HG03558 (cell line): ENCODE results near the gene ABLIM2.

Source experiments
- ATAC-seq: cut with Tn5 transposase; IDR thresholded peaks from one replicate; pipeline ENCODE4 v1.9.1; 2021; ENCODE audit warnings: moderate number of reproducible peaks; ENCODE audit not compliant: unreplicated experiment; ENCODE audit errors: extremely low read depth

Gene ABLIM2

DNA sequence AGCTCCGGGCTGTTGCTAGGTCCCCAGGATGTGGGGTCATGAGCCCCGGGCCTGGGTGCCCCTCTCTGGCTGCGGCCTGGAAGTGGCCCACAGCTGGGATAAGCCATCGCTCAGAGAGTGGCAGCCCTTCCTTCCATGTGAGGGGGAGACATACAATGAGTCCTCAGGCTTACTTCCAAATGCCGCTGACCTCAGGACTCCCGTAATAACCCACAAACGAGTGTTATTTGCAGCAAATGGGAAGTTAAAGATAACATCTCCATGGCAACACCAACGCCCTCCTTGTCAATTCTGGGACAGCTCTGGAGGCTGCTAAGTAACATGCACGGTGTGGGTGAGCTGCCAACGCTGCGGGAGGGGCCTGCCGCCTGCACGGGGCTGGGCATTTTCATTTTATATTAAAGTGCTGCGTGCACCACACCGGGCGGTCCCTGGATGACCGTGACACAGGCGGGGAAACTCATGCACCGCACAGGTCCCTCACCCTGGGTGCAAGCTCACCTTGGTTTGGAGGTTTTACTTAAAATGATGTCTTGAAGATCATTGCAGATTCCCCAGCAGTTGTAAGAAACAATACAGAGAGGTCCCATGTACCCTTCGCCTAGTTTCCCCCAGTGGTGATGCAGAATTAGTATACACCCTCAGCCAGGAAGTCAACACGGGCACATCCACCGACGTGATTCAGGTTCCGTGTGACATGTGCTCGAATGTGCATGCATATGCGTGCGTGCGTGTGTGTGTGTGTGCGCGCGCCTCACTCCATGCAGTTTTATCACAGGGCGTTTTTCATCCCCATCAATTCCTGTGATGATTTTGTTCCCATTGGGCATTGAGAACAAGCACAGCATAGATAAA lies 79.4 kb downstream of the ABLIM2 start:
- ATAC-seq, result no peak

GRCh38 chr4:8078610-8079015 lies 80.0 kb downstream of the ABLIM2 start:
- ATAC-seq, result no peak

DNA sequence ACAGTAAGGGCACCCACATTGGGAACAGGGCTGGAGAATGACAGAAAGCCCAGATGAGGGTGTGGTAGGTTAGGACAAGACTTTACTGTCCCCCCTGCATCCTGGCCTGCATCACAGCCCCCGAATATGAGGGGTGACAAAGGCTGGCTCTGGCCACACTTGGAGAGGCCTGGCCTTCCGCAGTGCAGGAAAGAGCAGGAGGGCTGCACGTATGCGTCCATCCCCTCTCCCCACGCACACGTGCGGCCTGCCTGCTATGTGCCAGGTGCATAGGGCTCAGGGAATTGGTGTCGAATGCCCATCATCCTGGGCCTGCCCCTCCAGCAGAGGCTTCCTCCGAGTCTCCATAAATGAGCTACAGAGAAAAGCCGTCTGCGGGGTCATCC lies 80.5 kb downstream of the ABLIM2 start:
- no peak for ATAC-seq

GRCh38 chr4:8077181-8078108 lies 81.2 kb downstream of the ABLIM2 start:
- ATAC-seq, result no peak

GRCh38 chr4:8076023-8076422 lies 82.6 kb downstream of the ABLIM2 start:
- ATAC-seq, result no peak

DNA sequence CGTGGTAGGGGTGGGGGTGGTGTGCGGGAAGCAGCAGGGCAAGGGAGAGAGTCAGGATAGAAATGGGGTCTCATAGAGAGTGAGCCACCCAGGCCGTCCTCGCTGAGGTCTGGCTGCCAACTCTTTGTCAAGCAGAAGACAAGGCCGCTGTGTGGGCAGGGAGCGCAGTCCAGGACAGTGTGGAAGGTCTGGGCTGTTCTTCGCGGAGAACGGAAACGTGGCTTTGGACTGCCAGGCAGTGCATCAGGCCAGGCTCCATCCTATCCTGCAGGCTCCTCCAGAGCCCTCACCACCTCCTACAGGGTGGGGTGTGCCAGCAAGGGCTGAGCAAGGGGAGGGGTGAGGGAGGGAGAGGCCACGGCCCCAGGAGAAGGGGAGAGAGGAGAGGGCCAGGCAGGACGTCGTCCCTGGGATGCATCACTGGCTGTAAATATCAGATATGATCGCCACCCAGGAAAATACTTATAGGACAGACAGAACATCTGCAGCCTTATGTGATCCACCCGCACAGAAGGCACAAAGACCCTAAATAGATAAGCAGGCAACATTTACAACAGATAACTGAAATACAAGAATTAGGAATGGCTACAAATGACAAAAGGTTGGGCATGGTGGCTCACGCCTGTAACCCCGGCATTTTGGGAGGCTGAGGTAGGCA lies 85.3 kb downstream of the ABLIM2 start:
- no peak for ATAC-seq

GRCh38 chr4:8072235-8072968 lies 86.2 kb downstream of the ABLIM2 start:
- ATAC-seq, result no peak

DNA sequence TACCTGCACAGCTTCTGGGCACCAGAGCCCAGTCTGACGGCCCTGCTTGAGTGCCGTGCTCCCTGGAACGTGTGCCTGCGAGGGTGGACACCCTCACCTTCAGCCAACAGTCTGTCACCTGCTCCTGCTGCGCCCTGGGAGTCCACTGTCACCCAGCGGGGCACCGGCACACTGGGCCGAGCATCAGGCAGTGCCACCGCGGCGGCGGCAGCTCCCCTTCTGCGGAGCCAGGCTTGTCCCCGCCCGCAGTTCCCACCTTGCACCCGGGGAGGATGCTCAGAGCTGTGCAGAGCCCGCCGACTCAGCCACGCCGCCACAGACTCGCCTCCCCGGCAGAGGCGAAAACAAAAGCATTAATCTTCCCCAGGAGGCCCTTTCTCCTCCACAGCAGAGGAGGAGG lies 86.8 kb downstream of the ABLIM2 start:
- no peak for ATAC-seq

GRCh38 chr4:8070736-8071718 lies 87.6 kb downstream of the ABLIM2 start:
- no peak for ATAC-seq

- ATAC-seq, result no peak
Observed at GRCh38 chr4:8069102-8069752, 89.4 kb downstream of the ABLIM2 start.

- ATAC-seq, result no peak
Observed at GRCh38 chr4:8067945-8068896, 90.4 kb downstream of the ABLIM2 start.

DNA sequence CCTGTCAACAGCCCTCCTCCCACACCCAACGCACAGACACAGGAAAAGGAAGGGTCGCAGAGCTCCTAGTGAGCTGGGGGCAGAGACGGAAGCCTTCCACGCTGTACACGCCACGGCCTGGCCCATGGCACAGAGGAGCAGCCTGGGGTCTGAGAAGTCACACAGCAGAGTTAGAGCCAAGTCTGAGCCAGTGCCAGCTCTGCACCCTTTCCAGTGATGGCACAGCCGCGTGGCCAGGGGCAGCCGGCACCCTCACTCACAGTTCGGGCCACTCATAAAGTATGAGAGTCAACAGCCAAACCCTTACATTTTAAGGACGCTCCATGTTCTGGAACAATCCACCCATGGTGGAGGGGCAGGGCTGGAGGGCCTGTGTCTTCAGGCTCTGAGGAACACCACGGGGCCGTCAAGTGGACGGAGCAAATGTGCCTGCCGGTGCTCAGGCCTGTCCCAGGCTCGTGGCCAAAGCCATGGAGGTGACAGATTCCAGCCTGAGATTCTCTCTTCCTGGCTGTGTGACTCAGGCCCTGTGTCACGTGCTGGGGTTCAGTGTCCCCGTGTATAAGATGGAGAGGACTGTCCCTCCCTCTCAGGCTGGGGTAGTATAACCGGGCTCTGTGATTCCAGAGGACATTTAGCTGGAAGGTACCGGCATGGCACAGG lies 91.2 kb downstream of the ABLIM2 start:
- no peak for ATAC-seq

- no peak for ATAC-seq
Observed at GRCh38 chr4:8066336-8066931, 92.2 kb downstream of the ABLIM2 start.

- no peak for ATAC-seq
Observed at GRCh38 chr4:8063974-8064563, 94.5 kb downstream of the ABLIM2 start.

DNA sequence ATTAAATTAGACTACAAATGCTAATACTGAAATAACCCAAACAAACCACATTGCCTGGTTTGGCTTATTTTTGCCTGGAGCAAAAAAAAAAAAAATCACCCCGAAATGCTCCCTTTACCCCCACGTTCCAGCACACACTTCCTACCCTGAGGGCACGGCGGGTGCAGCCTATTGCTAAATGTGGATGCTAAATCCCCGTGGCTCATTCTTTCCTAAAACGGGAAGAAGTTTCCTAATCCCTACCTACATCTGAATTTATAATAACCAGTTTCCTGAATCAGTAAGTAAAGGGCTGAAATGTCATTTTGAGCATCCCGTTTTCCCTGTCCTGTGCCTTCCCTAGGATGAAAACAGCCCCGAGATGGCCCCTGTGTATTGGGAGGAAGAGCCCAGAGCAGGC lies 97.0 kb downstream of the ABLIM2 start:
- no peak for ATAC-seq

- ATAC-seq, result no peak
Observed at GRCh38 chr4:8061145-8061544, 97.5 kb downstream of the ABLIM2 start.
